ENCODE data around the gene RBM26. TPM values are rescaled to one million over a fixed set of nuclear protein-coding genes. Genes with fewer than 3 reads are reported as not detected.

Gene RBM26
- total RNA-seq, 1 experiment from 2014 or later: 32.2 TPM

DNA sequence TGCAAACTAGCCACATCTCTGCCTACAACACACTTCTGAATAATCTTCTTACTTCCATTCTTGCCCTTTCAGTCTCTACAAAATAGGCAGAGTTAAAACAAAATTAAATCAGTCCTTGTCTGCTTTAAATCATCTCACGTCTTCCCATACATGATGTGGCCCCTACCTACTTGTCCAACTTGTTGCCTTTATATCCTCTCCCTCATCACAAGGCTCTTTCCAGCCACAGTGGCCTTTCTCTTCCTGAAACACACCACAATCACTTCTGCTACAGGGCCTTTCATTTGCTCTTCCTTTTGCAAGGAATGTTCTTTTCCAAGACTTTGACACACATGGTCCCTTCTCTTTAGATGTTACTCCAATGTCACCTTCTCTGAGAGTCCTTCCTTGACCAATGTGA lies 1.7 kb downstream of the RBM26 start:
- TF ChIP-seq CTCF (IDR thresholded peaks at IDR 0.05) (no peak), SIN3A (IDR thresholded peaks at IDR 0.05; ENCODE audit: borderline replicate concordance, insufficient read depth, low read depth, low read length) (no peak), REST (IDR thresholded peaks at IDR 0.05; ENCODE audit: insufficient read depth in 1 of 2, low read depth in 2 of 2, low read length in 1 of 2) (no peak), POLR2AphosphoS5 (IDR thresholded peaks at IDR 0.05; ENCODE audit: low read depth, low read length) (no peak), TCF7L2 (IDR thresholded peaks at IDR 0.05; ENCODE audit: low read depth, low read length) (no peak)
- intact Hi-C loops (cut with micrococcal nuclease; ENCODE audit: unreplicated experiment): no loop called here
- ChIA-PET CTCF (no interaction called here), POLR2A (no interaction called here)
- in situ Hi-C loops (cut with HindIII; ENCODE audit: low pct_unique_long_range_greater_than_20kb, low sequenced_read_pairs): no loop called here
- ATAC-seq (no peak), DNase-seq (ENCODE audit: low read depth, low spot score) (no peak)
- H3K9me3 ChIP-seq (ENCODE audit: control insufficient read depth, insufficient read depth, low read depth, low read length): no peaks in the 10 kb centered on the region
- peaks cover 11% of the 10 kb centered on the region for H3K36me3 ChIP-seq (ENCODE audit: control insufficient read depth, insufficient read depth, low read length)
- H3K4me1 ChIP-seq (ENCODE audit: control insufficient read depth, insufficient read depth, low read length): peaks cover 29% of the 10 kb centered on the region
- H3K4me3 ChIP-seq (ENCODE audit: low read depth in 2 of 2, low read length in 2 of 2): peak overlapping the region; percentile 79 to 92
- BruUV-seq (replicated peaks): TSS peak; percentile 67
- H3K27ac ChIP-seq (ENCODE audit: low read length): peak overlapping the region; percentile 92
- H3K27me3 ChIP-seq (ENCODE audit: control insufficient read depth, insufficient read depth, low read length): no peaks in the 10 kb centered on the region

- intact Hi-C loops (cut with micrococcal nuclease; ENCODE audit: unreplicated experiment): no loop called here
- POLR2A ChIA-PET: no interaction called here
- ATAC-seq (no peak), DNase-seq (ENCODE audit: low read depth, low spot score) (no peak)
- in situ Hi-C loops (cut with HindIII; ENCODE audit: low pct_unique_long_range_greater_than_20kb, low sequenced_read_pairs): no loop called here
- TF ChIP-seq REST (IDR thresholded peaks at IDR 0.05; ENCODE audit: insufficient read depth in 1 of 2, low read depth in 2 of 2, low read length in 1 of 2): no peak
- Histone ChIP-seq H3K27ac (ENCODE audit: low read length) (no peak overlapping the region), H3K4me3 (ENCODE audit: low read depth in 2 of 2, low read length in 2 of 2) (peak overlapping the region in 1 of 2 experiments; percentile 79; a peak in 3 of 4 replicates), H3K27me3 (ENCODE audit: control insufficient read depth, insufficient read depth, low read length) (no peaks in the 10 kb centered on the region), H3K9me3 (ENCODE audit: control insufficient read depth, insufficient read depth, low read depth, low read length) (no peaks in the 10 kb centered on the region), H3K36me3 (ENCODE audit: control insufficient read depth, insufficient read depth, low read length) (peaks cover 11% of the 10 kb centered on the region), H3K4me1 (ENCODE audit: control insufficient read depth, insufficient read depth, low read length) (peaks cover 29% of the 10 kb centered on the region)
- no TSS peak for BruUV-seq (replicated peaks)
- CTCF ChIA-PET: no interaction called here
Measured at GRCh38 chr13:79403113-79403512, 2.9 kb downstream of the RBM26 start.

All from Panc1 (cell line).